Left forelimb (tissue), 1 donor: ENCODE data around the gene BEST2.
"Not testable (repeated sequence)": the region's sequence is repeated elsewhere in the genome, so short reads cannot be mapped to it uniquely, and the experiment has no call there.

Source experiments
- DNase-seq: peaks from one replicate; pipeline ENCODE4 v3.0.0-alpha.2; 2018; ENCODE audit warnings: low spot score

The BEST2 gene

GRCh38 chr19:12751635-12752034 is at the start of gene BEST2:
TSS of gene BEST2 (plus strand) at chr19:12751791. CDS start at chr19:12752593, 802 bp downstream.
- DNase-seq: no peak

- DNase-seq: no peak
Measured at GRCh38 chr19:12703046-12703445, 48.5 kb upstream of the BEST2 start.

- DNase-seq: no peak
Measured at GRCh38 chr19:12705169-12705568, 46.4 kb upstream of the BEST2 start.

- DNase-seq: no peak
Measured at GRCh38 chr19:12705654-12706331, 45.8 kb upstream of the BEST2 start.

GRCh38 chr19:12706332-12706718 is 45.3 kb upstream of the BEST2 start:
- DNase-seq: no peak

GRCh38 chr19:12708641-12709040 is 43.0 kb upstream of the BEST2 start:
- no peak for DNase-seq

- DNase-seq: no peak
Measured at GRCh38 chr19:12711187-12711586, 40.4 kb upstream of the BEST2 start.

GRCh38 chr19:12712077-12712476 is 39.5 kb upstream of the BEST2 start:
- not testable (repeated sequence) for DNase-seq

GRCh38 chr19:12713304-12713703 is 38.3 kb upstream of the BEST2 start:
- not testable (repeated sequence) for DNase-seq

- no peak for DNase-seq
Measured at GRCh38 chr19:12715102-12715501, 36.5 kb upstream of the BEST2 start.

- DNase-seq: no peak
Measured at GRCh38 chr19:12715929-12716328, 35.7 kb upstream of the BEST2 start.

- DNase-seq: no peak
Measured at GRCh38 chr19:12720296-12720695, 31.3 kb upstream of the BEST2 start.

GRCh38 chr19:12720851-12721655 is 30.5 kb upstream of the BEST2 start:
- no peak for DNase-seq

- peak; percentile 87 for DNase-seq
Measured at GRCh38 chr19:12721656-12722565, 29.7 kb upstream of the BEST2 start.

GRCh38 chr19:12722566-12723380 is 28.8 kb upstream of the BEST2 start:
- DNase-seq: peak; percentile 94

- DNase-seq: no peak
Measured at GRCh38 chr19:12723381-12723640, 28.3 kb upstream of the BEST2 start.

- no peak for DNase-seq
Measured at GRCh38 chr19:12723641-12724426, 27.8 kb upstream of the BEST2 start, which contains the start of gene TNPO2. TSS of gene TNPO2 (minus strand) at chr19:12723932. CDS start at chr19:12720977, 2,955 bp downstream.

GRCh38 chr19:12725612-12726011 is 26.0 kb upstream of the BEST2 start:
- not testable (repeated sequence) for DNase-seq

GRCh38 chr19:12726988-12727316 is 24.6 kb upstream of the BEST2 start:
- no peak for DNase-seq

GRCh38 chr19:12727745-12728433 is 23.7 kb upstream of the BEST2 start:
- no peak for DNase-seq
